HCT116 (cell line): ENCODE results near the gene CRIM1. TPM values are rescaled to one million over a fixed set of nuclear protein-coding genes. Genes with fewer than 3 reads are reported as not detected.

ENCODE experiments used
- ATAC-seq: fragments of 200-7000 bp; cut with Tn5 transposase; 2 replicates; pipeline ENCODE4 v1.9.1; 2020; ENCODE audit warnings: mild to moderate bottlenecking, moderate library complexity
- BruUV-seq: library from RNA; stranded (reverse); fragments of 400-500 nt; replicated peaks from 2 replicates; lab custom pipeline; 2021; lab: Mats Ljungman, UMichigan
- CTCF ChIA-PET: fragments of 300-600 bp; sonication (Branson Sonifier 250); formaldehyde crosslinking; loops from one replicate; lab custom pipeline; 2021; ENCODE audit warnings: antibody characterized with exemption; lab: Charles Lee
- POLR2A ChIA-PET: fragments of 300-600, 350-600 bp; sonication (Branson Sonifier 250); formaldehyde crosslinking; loops from one replicate; lab custom pipeline; 2021; ENCODE audit warnings: antibody characterized with exemption; lab: Charles Lee
- RAD21 ChIA-PET, 2 experiments: fragments of 300-600 bp; sonication (Branson Sonifier 250); formaldehyde crosslinking; loops; one replicate each; lab custom pipeline; 2023; ENCODE audit warnings: low total read pairs in 2 of 2; ENCODE audit not compliant: uncharacterized antibody in 2 of 2, unreplicated experiment in 2 of 2, low non-redundant PET in 1 of 2; lab: Charles Lee
- DNase-seq: peaks from one replicate; pipeline ENCODE4 v3.0.0-alpha.2; 2010; ENCODE audit warnings: low read depth, low spot score
- H2AFZ ChIP-seq: fragments of 200-600 bp; shearing (Covaris generic), sonication (generic); 2 replicates; pipeline ENCODE4 v1.6.1; 2017; ENCODE audit warnings: low read depth, mixed run types, mixed read lengths, antibody characterized with exemption, low read length; ENCODE audit not compliant: poor library complexity, severe bottlenecking
- H3K27ac ChIP-seq: 2 replicates; pipeline ENCODE4 v1.5.1; 2012; ENCODE audit warnings: low read depth, low read length
- H3K27me3 ChIP-seq: fragments of 200-600 bp; sonication (generic); 2 replicates; pipeline ENCODE4 v1.6.1; 2016; ENCODE audit warnings: mixed run types, low read length, mixed read lengths; ENCODE audit not compliant: insufficient read depth
- H3K36me3 ChIP-seq, 2 experiments: fragments of 200-500 bp in 1 of 2; fragments of 200-600 bp in 1 of 2; sonication (Bioruptor generic) in 1 of 2; sonication (generic) in 1 of 2; 2 replicates each; pipeline versions ENCODE4 v1.5.1 to v1.6.1; 2014 to 2016; ENCODE audit warnings: low read length in 2 of 2, inconsistent platforms in 1 of 2, mixed read lengths in 1 of 2, mixed run types in 1 of 2; ENCODE audit not compliant: insufficient read depth in 2 of 2, control insufficient read depth in 1 of 2
- H3K4me1 ChIP-seq, 2 experiments: fragments of 200-600 bp in 1 of 2; sonication (generic) in 1 of 2; 2 replicates each; pipeline versions ENCODE4 v1.5.1 to v1.6.1; 2012 to 2017; ENCODE audit warnings: low read length in 2 of 2, inconsistent platforms in 1 of 2, mild to moderate bottlenecking in 1 of 2, mixed read lengths in 1 of 2, mixed run types in 1 of 2, moderate library complexity in 1 of 2; ENCODE audit not compliant: insufficient read depth in 2 of 2, control insufficient read depth in 1 of 2
- H3K4me2 ChIP-seq: fragments of 200-600 bp; sonication (generic); 2 replicates; pipeline ENCODE4 v1.6.1; 2017; ENCODE audit warnings: mixed run types, low read length, mixed read lengths
- H3K4me3 ChIP-seq, 2 experiments: fragments of 200-600 bp in 1 of 2; sonication (generic) in 1 of 2; replicated peaks in 1 of 2; 2 replicates each; pipeline ENCODE4 v1.5.1; 2011 to 2016; ENCODE audit warnings: low read length in 2 of 2, control low read depth in 1 of 2, low read depth in 1 of 2, mild to moderate bottlenecking in 1 of 2, mixed read lengths in 1 of 2, mixed run types in 1 of 2
- H3K79me2 ChIP-seq: fragments of 200-600 bp; sonication (generic); 2 replicates; pipeline ENCODE4 v1.6.1; 2017; ENCODE audit warnings: mild to moderate bottlenecking, mixed run types, low read length, moderate library complexity, mixed read lengths; ENCODE audit not compliant: insufficient read depth
- H3K9ac ChIP-seq: fragments of 200-600 bp; sonication (generic); 2 replicates; pipeline ENCODE4 v1.6.1; 2016; ENCODE audit warnings: low read length, mixed read lengths
- H3K9me2 ChIP-seq: fragments of 200-600 bp; sonication (generic), shearing (Covaris generic); 2 replicates; pipeline ENCODE4 v1.6.1; 2017; ENCODE audit warnings: mixed run types, mild to moderate bottlenecking, moderate library complexity; ENCODE audit not compliant: insufficient read depth
- H3K9me3 ChIP-seq, 2 experiments: fragments of 200-500 bp in 1 of 2; fragments of 200-600 bp in 1 of 2; sonication (Bioruptor generic) in 1 of 2; sonication (generic) in 1 of 2; 2 replicates each; pipeline ENCODE4 v1.6.1; 2014 to 2017; ENCODE audit warnings: low read length in 2 of 2, mixed read lengths in 2 of 2, inconsistent platforms in 1 of 2, low read depth in 1 of 2, mild to moderate bottlenecking in 1 of 2, mixed run types in 1 of 2, moderate library complexity in 1 of 2; ENCODE audit not compliant: control insufficient read depth in 1 of 2, insufficient read depth in 1 of 2
- H4K20me1 ChIP-seq: fragments of 200-600 bp; sonication (generic), shearing (Covaris generic); 2 replicates; pipeline ENCODE4 v1.6.1; 2017; ENCODE audit warnings: mixed run types, mild to moderate bottlenecking, moderate library complexity; ENCODE audit not compliant: insufficient read depth
- ATF3 ChIP-seq: IDR thresholded peaks from 2 replicates; pipeline ENCODE4 v1.6.1; 2012
- CBX3 ChIP-seq: IDR thresholded peaks from 2 replicates; pipeline ENCODE4 v1.6.1; 2012; ENCODE audit warnings: low read depth
- CEBPB ChIP-seq: IDR thresholded peaks from 2 replicates; pipeline ENCODE4 v1.6.1; 2012; ENCODE audit warnings: low read depth
- EGR1 ChIP-seq: IDR thresholded peaks from 2 replicates; pipeline ENCODE4 v1.6.1; 2012; ENCODE audit warnings: low read depth
- ELF1 ChIP-seq: IDR thresholded peaks from 2 replicates; pipeline ENCODE4 v1.6.1; 2012; ENCODE audit warnings: low read depth, borderline replicate concordance
- EZH2phosphoT487 ChIP-seq: fragments of 200-600 bp; IDR thresholded peaks from 2 replicates; pipeline ENCODE4 v1.6.1; 2018; ENCODE audit warnings: antibody characterized with exemption, borderline replicate concordance
- FOSL1 ChIP-seq: IDR thresholded peaks from 2 replicates; pipeline ENCODE4 v1.6.1; 2012; ENCODE audit warnings: low read depth
- JUND ChIP-seq: IDR thresholded peaks from 2 replicates; pipeline ENCODE4 v1.6.1; 2012
- MAX ChIP-seq: IDR thresholded peaks from 2 replicates; pipeline ENCODE4 v1.6.1; 2012
- POLR2A ChIP-seq: IDR thresholded peaks from 2 replicates; pipeline ENCODE4 v1.7.0; 2011; ENCODE audit warnings: borderline replicate concordance; ENCODE audit not compliant: insufficient read depth, insufficient read length; ENCODE audit errors: extremely low read depth
- POLR2AphosphoS5 ChIP-seq: IDR thresholded peaks from 2 replicates; pipeline ENCODE4 v1.6.1; 2011; ENCODE audit warnings: mild to moderate bottlenecking, low read depth, low read length, moderate library complexity
- RAD21 ChIP-seq: IDR thresholded peaks from 2 replicates; pipeline ENCODE4 v1.6.1; 2012; ENCODE audit warnings: low read depth, mild to moderate bottlenecking
- YY1 ChIP-seq: IDR thresholded peaks from 2 replicates; pipeline ENCODE4 v1.6.1; 2011; ENCODE audit warnings: low read length, low read depth, moderate library complexity, mild to moderate bottlenecking; ENCODE audit not compliant: insufficient replicate concordance; ENCODE audit errors: extremely low read depth
- ZBTB33 ChIP-seq: IDR thresholded peaks from 2 replicates; pipeline ENCODE4 v1.6.1; 2011; ENCODE audit warnings: mild to moderate bottlenecking, low read length, moderate library complexity; ENCODE audit not compliant: insufficient replicate concordance; ENCODE audit errors: extremely low read depth
- ZFX ChIP-seq: fragments of 450-650 bp; IDR thresholded peaks from 2 replicates; pipeline ENCODE4 v1.6.1; 2017
- ZNF274 ChIP-seq: fragments of 200-500 bp; sonication (Bioruptor generic); IDR thresholded peaks from 2 replicates; pipeline ENCODE4 v1.6.1; 2014; ENCODE audit warnings: mild to moderate bottlenecking, low read depth, low read length, inconsistent platforms
- intact Hi-C: fragments of 100-400 bp; cut with micrococcal nuclease; formaldehyde crosslinking; loops from 2 replicates; pipeline ENCODE4 v1.10.0; 2022
- total RNA-seq: library from RNA; stranded (reverse); gene quantifications from one replicate; pipeline ENCODE4 v1.2.1, GENCODE V29; 2021; ENCODE audit not compliant: unreplicated experiment

The CRIM1 gene
- total RNA-seq, 1 experiment from 2014 or later, result 27.2 TPM

- H3K4me3 ChIP-seq, result no peak overlapping the region
- H3K9me2 ChIP-seq, result no peaks in the 10 kb centered on the region
- no peaks in the 10 kb centered on the region for H4K20me1 ChIP-seq
- CTCF ChIA-PET, result no interaction called here
- peaks cover 10 to 19% of the 10 kb centered on the region in 2 experiments for H3K4me1 ChIP-seq
- intact Hi-C loops, result no loop called here
- H2AFZ ChIP-seq, result no peak overlapping the region
- H3K36me3 ChIP-seq, result no peaks in the 10 kb centered on the region; a peak in 1 of 4 replicates
- no peaks in the 10 kb centered on the region for H3K9me3 ChIP-seq
- no peak overlapping the region for H3K27ac ChIP-seq
- no peak for ATAC-seq
- H3K9ac ChIP-seq, result no peak overlapping the region
- H3K27me3 ChIP-seq, result no peaks in the 10 kb centered on the region
- H3K4me2 ChIP-seq, result no peak overlapping the region
- POLR2A ChIA-PET, result no interaction called here
- peaks cover 69% of the 10 kb centered on the region for H3K79me2 ChIP-seq
- no TSS peak for BruUV-seq
- no peak for DNase-seq
- TF ChIP-seq POLR2AphosphoS5 (no peak), RAD21 (no peak), YY1 (no peak), EGR1 (no peak), CEBPB (no peak), ZFX (no peak), ELF1 (no peak), EZH2phosphoT487 (no peak), MAX (no peak), POLR2A (no peak), JUND (no peak)
- TF ChIP-seq, all 23 proteins: peak for 0
- RAD21 ChIA-PET, result no interaction called here
Measured at GRCh38 chr2:36594849-36595248, 239.3 kb downstream of the CRIM1 start.

GRCh38 chr2:36596397-36596796, 240.8 kb downstream of the CRIM1 start:
- H3K36me3 ChIP-seq, result no peaks in the 10 kb centered on the region; a peak in 1 of 4 replicates
- no peaks in the 10 kb centered on the region for H3K9me2 ChIP-seq
- TF ChIP-seq YY1, result no peak
- no peak for TF ChIP-seq CBX3
- no peak for TF ChIP-seq EZH2phosphoT487
- TF ChIP-seq ATF3, result no peak
- no peak for TF ChIP-seq ZFX
- no peak for TF ChIP-seq ZNF274
- no peak for TF ChIP-seq MAX
- no peak for TF ChIP-seq FOSL1
- TF ChIP-seq ZBTB33, result no peak
- no peak for TF ChIP-seq EGR1
- no peak for TF ChIP-seq POLR2A
- TF ChIP-seq RAD21, result no peak
- TF ChIP-seq, all 23 proteins: peak for 0
- RAD21 ChIA-PET, result no interaction called here
- no peaks in the 10 kb centered on the region for H3K27me3 ChIP-seq
- CTCF ChIA-PET, result no interaction called here
- peak overlapping the region; percentile 80 to 82; a peak in 3 of 4 replicates for H3K4me3 ChIP-seq
- peaks cover 54% of the 10 kb centered on the region for H3K79me2 ChIP-seq
- H3K27ac ChIP-seq, result no peak overlapping the region
- H3K9me3 ChIP-seq, result no peaks in the 10 kb centered on the region
- ATAC-seq (no peak), DNase-seq (no peak)
- no TSS peak for BruUV-seq
- no peak overlapping the region for H2AFZ ChIP-seq
- H3K4me2 ChIP-seq, result peak overlapping the region; percentile 95
- intact Hi-C loops, result no loop called here
- peaks cover 10 to 19% of the 10 kb centered on the region in 2 experiments for H3K4me1 ChIP-seq
- no peaks in the 10 kb centered on the region for H4K20me1 ChIP-seq
- peak overlapping the region; percentile 80 for H3K9ac ChIP-seq
- POLR2A ChIA-PET, result no interaction called here
